Hematopoietic multipotent progenitor cell (in vitro differentiated cells): Measurements from ENCODE around the gene PTRH2. TPM values are rescaled to one million over a fixed set of nuclear protein-coding genes. Genes with fewer than 3 reads are reported as not detected.
"Not testable (repeated sequence)": the region's sequence is repeated elsewhere in the genome, so short reads cannot be mapped to it uniquely, and the experiment has no call there.

Experiments used
- DNase-seq, 3 donors: peaks; one replicate each; pipeline ENCODE4 v3.0.0-alpha.2; 2011 to 2015; ENCODE audit warnings: low read depth in 2 of 3, low spot score in 2 of 3
- total RNA-seq: library from RNA; depleted of rRNA; stranded (reverse); fragments of >200 nt; gene quantifications from one replicate; pipeline ENCODE4 v1.2.3, GENCODE V29; 2012

The PTRH2 gene
- total RNA-seq, 1 donor = 10.0 TPM

DNA sequence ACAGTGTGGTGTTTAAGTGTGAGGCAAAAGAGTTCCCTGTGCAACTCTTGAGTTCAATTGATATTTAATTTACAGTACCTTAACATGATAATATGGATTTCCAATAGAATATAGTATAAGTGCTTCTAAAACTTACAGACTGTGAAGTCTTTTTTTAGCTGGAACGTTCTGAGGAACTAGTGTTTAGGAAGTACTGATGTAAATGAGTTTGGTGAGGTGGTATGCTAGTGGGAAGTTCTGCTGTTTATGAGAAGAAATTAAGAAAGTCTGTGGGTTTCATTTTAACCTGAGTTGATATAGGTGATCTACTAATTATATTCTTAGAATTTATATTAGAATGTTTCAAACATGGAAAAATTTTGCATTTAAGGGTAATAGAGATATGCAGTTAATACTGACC, 32.0 kb downstream of the PTRH2 start:
- no peak for DNase-seq

DNA sequence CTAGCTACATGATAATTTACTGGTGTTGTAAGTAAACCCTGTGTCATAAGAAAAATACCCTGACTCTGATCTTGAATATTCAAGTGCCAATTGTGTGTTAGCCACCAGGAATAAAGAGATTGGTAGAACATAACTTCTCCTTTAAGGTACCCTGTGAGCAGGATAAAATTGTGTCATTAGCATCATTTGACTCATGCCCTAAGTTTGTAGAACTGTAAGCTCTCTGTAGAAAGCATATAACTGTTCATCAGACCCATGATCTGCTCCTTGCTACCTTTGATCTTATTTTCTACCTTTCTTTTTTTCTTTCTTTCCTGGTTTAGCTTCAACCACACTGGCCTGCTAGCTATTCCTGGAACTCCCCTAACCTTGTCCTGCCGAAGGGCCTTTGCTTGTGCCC, 35.8 kb downstream of the PTRH2 start:
- DNase-seq = no peak

DNA sequence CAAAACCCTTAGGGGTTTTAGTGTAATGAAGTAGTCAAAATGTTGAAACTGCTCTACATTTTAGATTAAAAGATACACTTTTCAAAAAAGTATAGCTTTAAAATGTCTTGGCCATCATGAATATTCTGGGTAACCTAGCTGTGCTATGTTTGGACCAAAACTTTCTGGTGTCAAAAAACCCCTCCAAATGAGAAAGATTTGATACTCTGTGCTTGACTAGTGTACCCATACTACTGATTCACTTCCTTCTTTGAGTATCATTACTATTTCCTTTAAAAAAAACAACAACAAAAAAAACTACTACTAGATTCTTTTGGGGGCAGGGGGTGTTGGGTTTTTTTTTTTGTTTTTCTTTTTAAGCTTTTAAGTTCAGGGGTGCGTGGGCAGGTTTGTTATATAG, 37.3 kb downstream of the PTRH2 start:
- DNase-seq = no peak

DNA sequence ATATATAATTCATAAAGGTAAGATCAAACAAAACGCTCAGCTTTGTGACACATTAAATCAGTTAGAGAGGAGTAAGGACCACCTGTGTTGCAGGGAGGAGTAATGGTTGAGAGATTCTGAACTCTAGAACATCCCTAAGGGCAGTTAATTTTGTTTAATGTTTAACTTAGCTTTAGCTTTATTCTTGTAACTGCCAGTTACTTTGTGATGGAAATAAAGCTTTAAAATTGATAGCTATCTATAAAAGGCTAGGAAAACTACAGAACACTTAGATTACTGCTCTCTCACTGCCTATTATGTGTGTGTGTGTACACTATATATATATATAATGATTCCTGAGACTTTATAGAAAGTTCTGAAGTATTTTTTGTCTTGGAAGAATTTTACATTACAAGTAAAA, 37.8 kb downstream of the PTRH2 start:
- DNase-seq = no peak

DNA sequence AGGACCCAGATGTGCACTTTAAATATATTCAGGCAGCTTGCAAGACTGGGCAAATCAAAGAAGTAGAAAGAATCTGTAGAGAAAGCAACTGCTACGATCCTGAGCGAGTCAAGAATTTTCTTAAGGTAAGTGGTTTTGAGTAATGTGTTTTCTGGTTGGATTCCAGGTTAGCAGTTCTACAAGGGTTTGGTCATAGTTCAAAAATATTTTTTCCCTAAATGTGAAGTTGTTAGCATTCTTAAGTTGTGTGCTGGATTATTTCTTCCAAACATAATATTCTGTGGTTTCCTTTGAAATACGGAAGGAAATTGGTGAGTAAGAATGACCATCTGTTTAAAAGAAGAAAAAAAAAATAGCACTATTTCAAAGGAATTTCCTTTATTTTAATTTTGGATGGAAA, 38.4 kb downstream of the PTRH2 start:
- DNase-seq = peak in 2 of 3 donors; percentile 48 to 51

DNA sequence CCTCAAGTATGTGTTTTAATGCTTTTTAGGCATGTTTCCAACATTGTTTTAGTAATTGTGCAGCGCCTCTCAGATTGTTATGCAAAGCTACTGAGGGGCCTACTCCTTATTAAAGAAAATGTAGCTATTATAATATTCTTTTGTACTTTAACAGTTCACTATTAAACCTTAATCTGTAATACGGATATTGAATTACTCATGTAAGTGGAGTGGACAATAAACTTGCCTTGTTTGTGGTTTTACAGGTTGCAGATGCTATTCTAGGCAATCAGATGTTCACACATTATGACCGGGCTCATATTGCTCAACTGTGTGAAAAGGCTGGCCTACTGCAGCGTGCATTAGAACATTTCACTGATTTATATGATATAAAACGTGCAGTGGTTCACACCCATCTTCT, 41.0 kb downstream of the PTRH2 start:
- no peak for DNase-seq

DNA sequence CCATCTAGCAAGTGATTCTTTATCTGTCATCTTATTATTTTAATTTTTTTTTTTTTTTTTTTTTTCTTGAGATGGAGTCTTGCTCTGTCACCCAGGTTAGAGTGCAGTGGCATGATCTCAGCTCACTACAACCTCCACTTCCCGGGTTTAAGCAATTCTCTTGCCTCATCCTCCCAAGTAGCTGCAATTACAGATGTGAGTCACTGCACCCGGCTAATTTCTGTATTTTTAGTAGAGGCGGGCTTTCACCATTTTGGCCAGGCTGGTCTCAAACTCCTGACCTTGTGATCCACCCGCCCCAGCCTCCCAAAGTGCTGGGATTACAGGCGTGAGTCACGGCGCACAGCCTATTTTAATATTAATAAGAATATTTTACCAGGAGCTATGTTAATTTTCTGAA, 50.6 kb downstream of the PTRH2 start:
- not testable (repeated sequence) for DNase-seq

DNA sequence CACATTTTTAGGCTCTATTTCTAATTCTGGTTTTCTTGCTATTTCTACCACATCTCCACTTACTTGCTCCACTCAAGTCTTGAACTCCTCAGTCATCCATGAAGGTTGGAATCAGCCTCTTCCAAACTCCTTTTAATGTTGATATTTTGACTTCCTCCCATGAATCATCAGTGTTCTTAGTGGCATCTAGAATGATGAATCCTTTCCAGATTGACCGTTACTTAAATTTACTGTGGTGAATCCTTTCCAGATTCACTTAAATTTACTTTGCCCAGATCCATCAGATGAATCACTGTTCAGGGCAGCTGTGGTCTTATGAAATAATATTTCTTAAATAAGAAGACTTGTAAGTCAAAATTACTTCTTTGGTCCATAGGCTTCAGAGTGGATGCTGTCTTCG, 55.1 kb downstream of the PTRH2 start:
- no peak for DNase-seq

DNA sequence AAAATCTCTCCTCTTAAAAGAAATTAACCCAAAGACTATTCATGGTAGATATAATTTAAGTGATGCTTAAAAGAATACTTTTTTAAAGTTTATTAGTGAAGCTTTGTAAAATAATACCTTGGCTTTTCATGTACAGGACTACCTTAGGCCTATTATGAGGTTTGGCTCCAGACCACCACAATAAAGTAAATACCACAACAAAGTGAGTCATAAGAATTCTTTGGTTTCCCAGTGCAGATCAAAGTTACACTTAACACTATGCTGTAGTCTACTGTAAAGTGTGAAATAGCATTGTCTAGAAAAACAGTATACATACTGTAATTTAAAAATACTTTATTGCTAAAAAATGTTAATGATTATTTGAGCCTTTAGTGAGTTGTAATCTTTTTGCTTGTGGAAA, 55.9 kb downstream of the PTRH2 start:
- no peak for DNase-seq

DNA sequence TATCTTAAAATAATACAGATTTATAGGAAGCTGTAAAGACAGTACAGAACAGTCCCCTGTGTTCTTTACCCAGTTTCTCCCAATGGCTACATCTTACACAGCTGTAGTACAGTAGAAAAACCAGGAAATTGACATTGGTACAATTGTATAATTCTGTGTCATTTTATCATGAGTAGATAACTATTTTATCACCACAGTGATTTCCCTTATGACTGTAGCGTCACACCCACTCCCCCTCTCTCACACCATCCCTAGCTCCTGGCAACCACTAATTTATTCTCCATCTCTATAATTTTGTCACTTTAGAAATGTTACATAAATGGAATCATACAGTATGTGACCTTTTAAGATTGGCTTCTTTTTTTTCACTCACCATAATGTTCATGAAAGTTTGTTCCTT, 56.6 kb downstream of the PTRH2 start:
- no peak for DNase-seq

DNA sequence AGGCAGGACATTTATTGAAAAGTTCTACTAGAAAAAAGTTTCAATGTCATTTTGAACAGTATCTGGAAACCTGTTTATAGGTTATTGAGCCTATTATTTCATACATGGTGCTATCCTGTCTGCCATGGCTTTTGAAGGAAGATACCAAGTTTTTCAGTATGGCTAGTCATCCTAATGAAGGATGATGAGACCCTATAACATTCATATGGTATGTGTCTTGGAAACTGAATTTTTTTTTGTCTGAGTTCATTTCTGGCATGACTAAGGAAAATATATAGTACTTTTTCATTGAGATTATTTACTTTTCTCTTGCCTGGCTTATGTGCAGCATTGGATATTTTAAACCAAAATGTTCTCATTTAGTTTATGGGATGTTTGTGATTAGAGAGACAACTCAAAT, 57.3 kb downstream of the PTRH2 start:
- no peak for DNase-seq

Other genes with a start within 250 kb of the PTRH2 start
- gene DHX40, start 141.8 kb downstream of the PTRH2 start, total RNA-seq = 32.0 TPM
- gene CLTC, start 87.5 kb downstream of the PTRH2 start, total RNA-seq = 124 TPM
- gene VMP1, start 224 bp upstream of the PTRH2 start, total RNA-seq = 120 TPM
- gene TUBD1, start 185.5 kb upstream of the PTRH2 start, total RNA-seq = 6.5 TPM
- 11.3 TPM for gene RPS6KB1, start 185.7 kb upstream of the PTRH2 start, total RNA-seq